ENCODE data around the gene CLEC11A. TPM values are rescaled to one million over a fixed set of nuclear protein-coding genes. Genes with fewer than 3 reads are reported as not detected.

CLEC11A gene
- polyA plus RNA-seq, 1 donor (not counting 4 experiments of a cell fraction or from before 2014, with no cell fraction given) = 0.56 TPM

- Histone ChIP-seq H3K79me2 (ENCODE audit: control insufficient read depth, insufficient read depth, low read length) (no peaks in the 10 kb centered on the region), H3K27ac (ENCODE audit: control insufficient read depth, insufficient read depth, low read length) (no peak overlapping the region), H3K4me3 (ENCODE audit: control insufficient read depth in 2 of 3, extremely low read depth in 1 of 3, insufficient read depth in 2 of 3, low read depth in 1 of 3, low read length in 3 of 3) (no peak overlapping the region), H3K9me1 (ENCODE audit: control insufficient read depth, extremely low read depth, insufficient read depth, low read length) (no peaks in the 10 kb centered on the region), H3K27me3 (ENCODE audit: control insufficient read depth, extremely low read depth, insufficient read depth, low read length) (peaks cover 7% of the 10 kb centered on the region), H3K4me1 (ENCODE audit: control insufficient read depth, extremely low read depth, insufficient read depth, low read length) (peaks cover 7% of the 10 kb centered on the region), H3K9me3 (ENCODE audit: control insufficient read depth, low read depth, low read length) (no peaks in the 10 kb centered on the region), H4K20me1 (ENCODE audit: control insufficient read depth, extremely low read depth, insufficient read depth, low read length) (no peaks in the 10 kb centered on the region), H3K36me3 (ENCODE audit: control insufficient read depth in 2 of 2, extremely low read depth in 1 of 2, insufficient read depth in 2 of 2, low read length in 2 of 2) (no peaks in the 10 kb centered on the region), H2AFZ (ENCODE audit: control insufficient read depth, low read length) (no peak overlapping the region), H3K4me2 (ENCODE audit: control insufficient read depth, extremely low read depth, insufficient read depth, low read depth, low read length) (no peak overlapping the region), H3K9ac (ENCODE audit: control insufficient read depth, extremely low read depth, insufficient read depth, low read length) (no peak overlapping the region)
- TF ChIP-seq, protein P1, sequence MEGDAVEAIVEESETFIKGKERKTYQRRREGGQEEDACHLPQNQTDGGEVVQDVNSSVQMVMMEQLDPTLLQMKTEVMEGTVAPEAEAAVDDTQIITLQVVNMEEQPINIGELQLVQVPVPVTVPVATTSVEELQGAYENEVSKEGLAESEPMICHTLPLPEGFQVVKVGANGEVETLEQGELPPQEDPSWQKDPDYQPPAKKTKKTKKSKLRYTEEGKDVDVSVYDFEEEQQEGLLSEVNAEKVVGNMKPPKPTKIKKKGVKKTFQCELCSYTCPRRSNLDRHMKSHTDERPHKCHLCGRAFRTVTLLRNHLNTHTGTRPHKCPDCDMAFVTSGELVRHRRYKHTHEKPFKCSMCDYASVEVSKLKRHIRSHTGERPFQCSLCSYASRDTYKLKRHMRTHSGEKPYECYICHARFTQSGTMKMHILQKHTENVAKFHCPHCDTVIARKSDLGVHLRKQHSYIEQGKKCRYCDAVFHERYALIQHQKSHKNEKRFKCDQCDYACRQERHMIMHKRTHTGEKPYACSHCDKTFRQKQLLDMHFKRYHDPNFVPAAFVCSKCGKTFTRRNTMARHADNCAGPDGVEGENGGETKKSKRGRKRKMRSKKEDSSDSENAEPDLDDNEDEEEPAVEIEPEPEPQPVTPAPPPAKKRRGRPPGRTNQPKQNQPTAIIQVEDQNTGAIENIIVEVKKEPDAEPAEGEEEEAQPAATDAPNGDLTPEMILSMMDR (optimal IDR thresholded peaks at IDR 0.05 in 1 of 3, IDR thresholded peaks at IDR 0.05 in 1 of 3, conservative IDR thresholded peaks at IDR 0.05 in 1 of 3; ENCODE audit: extremely low read depth in 1 of 3, insufficient read depth in 2 of 3, low read length in 3 of 3) = no peak
- TF ChIP-seq EZH2 (IDR thresholded peaks at IDR 0.05; ENCODE audit: low read length) = no peak
- FAIRE-seq (no peak), DNase-seq (ENCODE audit: low read depth, low spot score) (no peak)
- dilution Hi-C loops (cut with MboI; ENCODE audit: extremely low pct_ligation_motif_present, low sequenced_read_pairs) = no loop called here
These were observed 5.0 kb downstream of the CLEC11A start for GRCh38 chr19:50728084-50728737.

DNA sequence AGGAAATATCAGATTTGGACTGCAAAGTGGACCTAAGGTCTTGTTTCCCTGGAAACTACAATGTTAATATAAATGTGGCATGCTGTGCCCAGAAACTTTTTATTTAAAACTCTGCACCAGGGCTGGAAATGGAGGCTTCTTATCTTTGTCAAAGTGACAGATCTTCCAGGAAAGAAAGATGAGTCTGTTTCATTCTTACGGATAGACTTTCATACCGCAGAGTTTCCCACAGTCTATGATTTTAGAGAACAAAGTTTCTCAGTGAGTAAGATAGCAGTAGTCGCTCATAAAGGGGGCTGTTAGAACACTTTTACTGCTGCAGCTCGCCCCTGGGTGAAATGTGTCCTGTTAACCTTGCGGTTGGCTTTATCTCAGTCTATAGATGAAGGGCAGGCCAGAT lies 6.7 kb downstream of the CLEC11A start:
- Histone ChIP-seq H3K9me3 (ENCODE audit: control insufficient read depth, low read depth, low read length) (no peaks in the 10 kb centered on the region), H2AFZ (ENCODE audit: control insufficient read depth, low read length) (no peak overlapping the region), H3K4me3 (ENCODE audit: control insufficient read depth in 2 of 3, extremely low read depth in 1 of 3, insufficient read depth in 2 of 3, low read depth in 1 of 3, low read length in 3 of 3) (no peak overlapping the region), H3K79me2 (ENCODE audit: control insufficient read depth, insufficient read depth, low read length) (no peaks in the 10 kb centered on the region), H3K4me1 (ENCODE audit: control insufficient read depth, extremely low read depth, insufficient read depth, low read length) (peaks cover 7% of the 10 kb centered on the region), H4K20me1 (ENCODE audit: control insufficient read depth, extremely low read depth, insufficient read depth, low read length) (no peaks in the 10 kb centered on the region), H3K27me3 (ENCODE audit: control insufficient read depth, extremely low read depth, insufficient read depth, low read length) (no peaks in the 10 kb centered on the region), H3K9me1 (ENCODE audit: control insufficient read depth, extremely low read depth, insufficient read depth, low read length) (no peaks in the 10 kb centered on the region), H3K4me2 (ENCODE audit: control insufficient read depth, extremely low read depth, insufficient read depth, low read depth, low read length) (no peak overlapping the region), H3K27ac (ENCODE audit: control insufficient read depth, insufficient read depth, low read length) (no peak overlapping the region), H3K36me3 (ENCODE audit: control insufficient read depth in 2 of 2, extremely low read depth in 1 of 2, insufficient read depth in 2 of 2, low read length in 2 of 2) (no peaks in the 10 kb centered on the region), H3K9ac (ENCODE audit: control insufficient read depth, extremely low read depth, insufficient read depth, low read length) (no peak overlapping the region)
- DNase-seq (ENCODE audit: low read depth, low spot score) (no peak), FAIRE-seq (no peak)
- dilution Hi-C loops (cut with MboI; ENCODE audit: extremely low pct_ligation_motif_present, low sequenced_read_pairs) = no loop called here
- no peak for TF ChIP-seq EZH2 (IDR thresholded peaks at IDR 0.05; ENCODE audit: low read length)
- TF ChIP-seq, protein P1 (optimal IDR thresholded peaks at IDR 0.05 in 1 of 3, IDR thresholded peaks at IDR 0.05 in 1 of 3, conservative IDR thresholded peaks at IDR 0.05 in 1 of 3; ENCODE audit: extremely low read depth in 1 of 3, insufficient read depth in 2 of 3, low read length in 3 of 3) = no peak
